ENCODE measurements around the gene BPTF.
"Not testable (repeated sequence)": the region's sequence is repeated elsewhere in the genome, so short reads cannot be mapped to it uniquely, and the experiment has no call there.

The BPTF gene

GRCh38 chr17:68004201-68004600 lies 178.9 kb downstream of the BPTF start:
- DNase-seq (ENCODE audit: low read depth, low spot score): no peak

GRCh38 chr17:68006797-68007196 lies 181.5 kb downstream of the BPTF start:
- no peak for DNase-seq (ENCODE audit: low read depth, low spot score)

DNA sequence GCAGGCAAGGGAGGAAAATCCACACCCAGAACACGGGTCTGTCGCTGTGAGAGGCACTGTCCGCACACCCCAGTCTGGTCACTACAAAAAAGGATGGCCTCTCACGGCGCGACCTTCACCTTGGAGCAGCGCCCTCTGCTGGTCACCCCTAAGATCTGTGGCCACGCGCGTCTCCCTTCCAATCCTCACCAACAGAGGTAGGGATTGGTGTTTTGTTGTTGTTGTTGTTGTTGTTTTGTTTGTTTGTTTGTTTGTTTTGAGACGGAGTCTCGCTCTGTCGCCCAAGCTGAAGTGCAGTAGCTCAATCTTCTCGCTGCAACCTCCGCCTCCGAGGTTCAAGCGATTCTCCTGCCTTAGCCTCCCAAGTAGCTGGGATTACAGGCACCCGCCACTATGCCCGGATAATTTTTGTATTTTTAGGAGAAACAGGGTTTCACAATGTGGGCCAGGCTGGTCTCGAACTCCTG lies 185.9 kb downstream of the BPTF start:
- DNase-seq (ENCODE audit: low read depth, low spot score): no peak

- no peak for DNase-seq (ENCODE audit: low read depth, low spot score)
These were observed 188.1 kb downstream of the BPTF start for GRCh38 chr17:68013385-68013784.

- no peak for DNase-seq (ENCODE audit: low read depth, low spot score)
These were observed 189.9 kb downstream of the BPTF start for GRCh38 chr17:68015081-68015723.

- no peak for DNase-seq (ENCODE audit: low read depth, low spot score)
These were observed 191.5 kb downstream of the BPTF start for GRCh38 chr17:68016838-68017237.

DNA sequence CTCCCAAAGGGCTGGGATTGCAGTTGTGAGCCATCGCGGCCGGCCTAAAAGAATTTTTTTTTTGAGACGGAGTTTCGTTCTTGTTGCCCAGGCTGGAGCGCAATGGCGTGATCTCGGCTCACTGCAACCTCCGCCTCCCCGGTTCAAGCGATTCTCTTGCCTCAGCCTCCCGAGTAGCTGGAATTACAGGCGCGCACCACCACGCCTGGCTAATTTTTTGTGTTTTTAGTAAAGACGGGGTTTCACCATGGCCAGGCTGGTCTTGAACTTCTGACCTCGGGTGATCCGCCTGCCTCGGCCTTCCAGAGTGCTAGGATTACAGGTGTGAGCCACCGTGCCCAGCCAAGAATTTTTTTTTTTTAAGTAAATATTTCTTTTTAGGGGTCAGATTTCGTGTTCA lies 193.2 kb downstream of the BPTF start:
- not testable (repeated sequence) for DNase-seq (ENCODE audit: low read depth, low spot score)

- DNase-seq (ENCODE audit: low read depth, low spot score): no peak
These were observed 194.0 kb downstream of the BPTF start for GRCh38 chr17:68019336-68019674.

DNA sequence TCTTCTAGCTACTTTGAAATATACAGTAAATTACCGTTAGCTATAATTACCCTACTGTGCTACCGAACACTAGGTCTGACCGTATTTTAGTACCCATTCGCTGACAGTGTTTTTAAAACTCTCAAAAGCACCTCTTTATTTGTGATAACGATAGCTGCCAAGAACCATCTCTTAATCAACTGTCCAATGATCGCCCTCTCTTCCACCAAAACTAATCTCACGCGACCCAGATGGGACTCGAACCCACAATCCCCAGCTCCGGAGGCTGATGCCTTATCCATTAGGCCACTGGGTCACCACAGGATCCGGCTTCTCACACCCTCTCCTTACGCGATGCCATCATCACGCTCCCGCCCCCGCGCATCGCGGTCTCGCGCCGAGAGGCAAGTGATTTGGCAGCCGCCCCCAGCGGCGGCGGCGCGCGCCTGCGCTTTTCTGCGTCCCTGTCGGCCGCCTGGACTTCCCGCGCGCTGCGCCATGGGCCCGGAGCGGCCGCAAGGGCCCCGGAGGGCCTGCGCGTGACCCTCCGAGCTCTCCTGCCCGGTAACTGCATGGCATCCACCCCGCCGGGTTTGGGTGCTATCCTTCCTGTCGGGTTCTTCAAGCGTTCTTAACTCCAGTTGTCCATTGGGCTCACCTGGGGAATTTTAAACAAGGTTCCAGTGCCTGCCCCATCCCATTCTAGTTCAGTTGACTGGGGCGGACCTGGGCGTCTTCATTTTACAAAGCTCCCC lies 194.5 kb downstream of the BPTF start:
- peak; percentile 94 for DNase-seq (ENCODE audit: low read depth, low spot score)

DNA sequence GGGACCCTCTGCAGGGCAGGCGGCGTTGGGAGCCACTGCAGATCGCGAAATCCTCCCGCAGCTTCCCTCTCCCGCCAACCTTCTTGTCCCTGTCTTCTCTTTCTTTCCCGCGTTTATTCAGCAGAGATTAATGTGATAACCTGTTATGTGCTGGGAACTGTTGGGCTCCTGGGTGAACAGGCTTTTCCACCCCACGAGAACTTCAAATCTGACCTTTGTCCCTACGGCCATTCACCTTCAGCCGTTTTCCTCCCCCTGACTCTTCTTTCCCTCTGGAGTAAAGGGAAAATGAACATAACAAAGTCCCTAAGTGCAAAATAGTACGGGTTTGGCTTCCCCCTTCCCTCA lies 195.1 kb downstream of the BPTF start:
- no peak for DNase-seq (ENCODE audit: low read depth, low spot score)

GRCh38 chr17:68020791-68021190 lies 195.5 kb downstream of the BPTF start:
- DNase-seq (ENCODE audit: low read depth, low spot score): not testable (repeated sequence)

GRCh38 chr17:68021963-68022362 lies 196.7 kb downstream of the BPTF start:
- no peak for DNase-seq (ENCODE audit: low read depth, low spot score)

DNA sequence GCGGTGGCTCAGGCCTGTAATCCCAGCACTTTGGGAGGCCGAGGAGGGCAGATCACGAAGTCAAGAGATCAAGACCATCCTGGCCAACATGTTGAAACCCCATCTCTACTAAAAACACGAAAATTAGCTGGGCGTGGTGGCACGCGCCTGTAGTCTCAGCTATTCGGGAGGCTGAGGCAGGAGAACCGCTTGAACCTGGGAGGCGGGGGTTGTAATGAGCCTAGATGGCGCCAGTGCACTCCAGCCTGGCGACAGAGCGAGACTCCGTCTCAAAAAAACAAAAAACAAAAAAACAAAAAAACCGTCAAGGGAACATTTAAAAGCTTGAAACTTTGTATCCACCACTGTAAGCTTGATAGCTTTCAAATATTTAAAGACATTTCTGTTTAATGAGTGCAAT lies 197.2 kb downstream of the BPTF start:
- DNase-seq (ENCODE audit: low read depth, low spot score): not testable (repeated sequence)

GRCh38 chr17:68029512-68030215 lies 204.4 kb downstream of the BPTF start:
- no peak for DNase-seq (ENCODE audit: low read depth, low spot score)

All from smooth muscle cell of the brain vasculature (primary cell).